Uterus (tissue), 4 donors: ENCODE data around the gene C16orf89. TPM values are rescaled to one million over a fixed set of nuclear protein-coding genes. Genes with fewer than 3 reads are reported as not detected.
A peak's percentile ranks its signal among the peaks of the same experiment; 100 is the strongest.

Source experiments
- DNase-seq, 2 donors: peaks; one replicate each; pipeline ENCODE4 v3.0.0-alpha.2; 2019 to 2020
- H3K27ac ChIP-seq, 2 donors: fragments of 200-600 bp; sonication (generic); 1 replicate in 1 of 2; 2 replicates in 1 of 2; pipeline ENCODE4 v1.5.1; 2016 to 2018
- H3K27me3 ChIP-seq, 2 donors: fragments of 200-600 bp; sonication (generic); one replicate each; pipeline ENCODE4 v1.5.1; 2018 to 2019; ENCODE audit warnings: control low read depth in 1 of 2
- H3K36me3 ChIP-seq, 2 donors: fragments of 200-600 bp; sonication (generic); one replicate each; pipeline ENCODE4 v1.5.1; 2019; ENCODE audit warnings: control low read depth in 1 of 2
- H3K4me1 ChIP-seq, 2 donors: fragments of 200-600 bp; sonication (generic); one replicate each; pipeline ENCODE4 v1.5.1; 2018 to 2019; ENCODE audit warnings: control low read depth in 1 of 2
- H3K4me3 ChIP-seq, 2 donors: fragments of 200-600 bp; sonication (generic); 1 replicate in 1 of 2; 2 replicates in 1 of 2; pipeline ENCODE4 v1.5.1; 2018 to 2019; ENCODE audit warnings: mild to moderate bottlenecking in 1 of 2
- H3K9me3 ChIP-seq, 2 donors: fragments of 200-600 bp; sonication (generic); one replicate each; pipeline ENCODE4 v1.5.1; 2019; ENCODE audit warnings: control low read depth in 1 of 2
- POLR2A ChIP-seq, 2 donors: fragments of 450-650 bp; IDR thresholded peaks; one replicate each; pipeline ENCODE4 v1.6.1; 2016; ENCODE audit warnings: antibody characterized with exemption in 2 of 2, mild to moderate bottlenecking in 1 of 2, moderate library complexity in 1 of 2
- intact Hi-C: fragments of 100-400 bp; cut with DNase I; formaldehyde crosslinking; loops from one replicate; pipeline ENCODE4 v1.15.1; 2023; ENCODE audit warnings: low total_unique reads
- total RNA-seq, 4 donors: library from RNA; depleted of rRNA in 3 of 4; stranded (reverse); fragments of >200 nt in 3 of 4; gene quantifications; one replicate each; pipeline versions ENCODE4 v1.1.0 to v1.2.4, GENCODE V29; 2014 to 2023
- TF ChIP-seq, protein P1 (sequence below), 4 experiments: fragments of 200-600 bp in 2 of 4; fragments of 450-650 bp in 2 of 4; sonication (generic) in 2 of 4; IDR thresholded peaks; one replicate each; pipeline ENCODE4 v1.5.1; 2016 to 2019; ENCODE audit warnings: antibody characterized with exemption in 4 of 4, mild to moderate bottlenecking in 2 of 4, moderate library complexity in 1 of 4
- donor health status: DM: yes; HTN: yes; CAD: no.

Gene C16orf89
- total RNA-seq, 4 donors from 2014 or later = 0.76 to 13.1 (median 1.1) TPM; not detected in 1

DNA sequence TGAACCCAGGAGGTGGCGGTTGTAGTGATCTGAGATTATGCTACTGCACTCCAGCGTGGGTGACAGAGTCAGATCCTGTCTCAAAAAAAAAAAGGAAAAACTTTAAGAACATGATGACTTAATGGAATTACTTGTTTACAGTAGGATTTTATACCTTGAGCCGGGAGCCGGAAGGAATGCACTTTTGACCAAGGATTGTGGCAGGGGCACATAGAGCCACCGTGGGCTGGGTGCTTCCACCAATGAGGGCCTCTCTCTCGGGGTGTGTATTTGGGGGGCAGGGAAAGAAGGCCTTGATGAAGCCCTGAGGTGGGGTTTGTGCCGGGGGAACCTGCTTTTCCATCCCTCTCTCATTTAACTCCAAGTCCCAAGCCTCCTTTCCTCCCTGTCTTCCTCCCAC is 25.3 kb downstream of the C16orf89 start:
- Histone ChIP-seq H3K4me1 (no peaks in the 10 kb centered on the region), H3K36me3 (no peaks in the 10 kb centered on the region), H3K27ac (no peak overlapping the region), H3K9me3 (no peaks in the 10 kb centered on the region), H3K4me3 (no peak overlapping the region), H3K27me3 (no peaks in the 10 kb centered on the region)
- TF ChIP-seq, protein P1, sequence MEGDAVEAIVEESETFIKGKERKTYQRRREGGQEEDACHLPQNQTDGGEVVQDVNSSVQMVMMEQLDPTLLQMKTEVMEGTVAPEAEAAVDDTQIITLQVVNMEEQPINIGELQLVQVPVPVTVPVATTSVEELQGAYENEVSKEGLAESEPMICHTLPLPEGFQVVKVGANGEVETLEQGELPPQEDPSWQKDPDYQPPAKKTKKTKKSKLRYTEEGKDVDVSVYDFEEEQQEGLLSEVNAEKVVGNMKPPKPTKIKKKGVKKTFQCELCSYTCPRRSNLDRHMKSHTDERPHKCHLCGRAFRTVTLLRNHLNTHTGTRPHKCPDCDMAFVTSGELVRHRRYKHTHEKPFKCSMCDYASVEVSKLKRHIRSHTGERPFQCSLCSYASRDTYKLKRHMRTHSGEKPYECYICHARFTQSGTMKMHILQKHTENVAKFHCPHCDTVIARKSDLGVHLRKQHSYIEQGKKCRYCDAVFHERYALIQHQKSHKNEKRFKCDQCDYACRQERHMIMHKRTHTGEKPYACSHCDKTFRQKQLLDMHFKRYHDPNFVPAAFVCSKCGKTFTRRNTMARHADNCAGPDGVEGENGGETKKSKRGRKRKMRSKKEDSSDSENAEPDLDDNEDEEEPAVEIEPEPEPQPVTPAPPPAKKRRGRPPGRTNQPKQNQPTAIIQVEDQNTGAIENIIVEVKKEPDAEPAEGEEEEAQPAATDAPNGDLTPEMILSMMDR (IDR thresholded peaks at IDR 0.05) = no peak
- no peak for TF ChIP-seq POLR2A (IDR thresholded peaks at IDR 0.05)
- intact Hi-C loops = no loop called here
- no peak for DNase-seq

GRCh38 chr16:5036228-5037156 is 29.3 kb downstream of the C16orf89 start:
- intact Hi-C loops = no loop called here
- no peaks in the 10 kb centered on the region for H3K9me3 ChIP-seq
- H3K4me3 ChIP-seq = no peak overlapping the region
- no peaks in the 10 kb centered on the region for H3K27me3 ChIP-seq
- no peak overlapping the region for H3K27ac ChIP-seq
- H3K36me3 ChIP-seq = no peaks in the 10 kb centered on the region
- no peak for DNase-seq
- H3K4me1 ChIP-seq = peaks cover 0 to 7% of the 10 kb centered on the region in 2 donors
- no peak for TF ChIP-seq POLR2A (IDR thresholded peaks at IDR 0.05)
- TF ChIP-seq, protein P1 (IDR thresholded peaks at IDR 0.05) = no peak

DNA sequence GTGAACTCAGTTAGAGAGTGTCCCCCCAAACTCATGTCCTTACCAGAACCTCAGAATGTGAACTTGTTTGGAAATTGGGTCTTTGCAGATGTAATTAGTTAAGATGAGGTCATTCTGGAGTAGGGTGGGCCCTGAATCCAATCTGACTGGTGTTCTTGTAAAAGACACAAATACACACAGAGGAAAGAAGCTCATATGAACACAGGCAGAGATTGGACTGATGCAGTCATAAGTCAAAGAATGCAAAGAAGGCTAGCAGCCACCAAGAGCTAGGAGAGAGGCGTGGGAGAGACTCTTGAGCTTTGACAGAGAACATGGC is 29.9 kb downstream of the C16orf89 start:
- intact Hi-C loops = no loop called here
- no peaks in the 10 kb centered on the region for H3K9me3 ChIP-seq
- TF ChIP-seq, protein P1 (IDR thresholded peaks at IDR 0.05) = no peak
- TF ChIP-seq POLR2A (IDR thresholded peaks at IDR 0.05) = no peak
- no peaks in the 10 kb centered on the region for H3K27me3 ChIP-seq
- no peak for DNase-seq
- H3K27ac ChIP-seq = no peak overlapping the region
- H3K4me3 ChIP-seq = no peak overlapping the region
- H3K4me1 ChIP-seq = peaks cover 0 to 7% of the 10 kb centered on the region in 2 donors
- H3K36me3 ChIP-seq = no peaks in the 10 kb centered on the region

DNA sequence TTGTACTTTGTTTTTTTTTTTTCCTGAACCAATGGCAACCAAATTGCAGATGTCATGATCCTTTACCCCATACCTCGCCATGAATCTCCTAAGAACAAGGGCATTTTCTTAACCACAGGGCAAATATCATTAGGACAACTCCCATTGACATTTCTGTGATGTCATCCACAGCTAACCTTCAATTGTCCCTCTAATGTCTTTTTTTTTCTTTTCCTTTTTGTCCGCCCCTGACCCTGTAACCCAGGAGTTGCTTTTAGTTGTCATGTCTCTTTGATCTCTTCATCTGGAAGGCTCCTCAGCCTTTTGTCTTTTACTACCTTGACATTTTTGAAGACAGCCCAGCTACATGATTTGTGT is 31.6 kb downstream of the C16orf89 start:
- H3K27ac ChIP-seq = peak overlapping the region; percentile 46
- H3K4me1 ChIP-seq = peaks cover 0 to 7% of the 10 kb centered on the region in 2 donors
- peak overlapping the region; percentile 56 to 63 for H3K4me3 ChIP-seq
- no peak for DNase-seq
- no peaks in the 10 kb centered on the region for H3K9me3 ChIP-seq
- no peak for TF ChIP-seq POLR2A (IDR thresholded peaks at IDR 0.05)
- TF ChIP-seq, protein P1 (IDR thresholded peaks at IDR 0.05) = no peak
- no peaks in the 10 kb centered on the region for H3K27me3 ChIP-seq
- intact Hi-C loops = no loop called here
- no peaks in the 10 kb centered on the region for H3K36me3 ChIP-seq
